Hematopoietic multipotent progenitor cell treated with erythropoietin and hydrocortisone succinate and interleukin-3 and kit ligand, for 8 days (in vitro differentiated cells): ENCODE measurements around the gene CCDC171.

ENCODE experiments used
- DNase-seq: peaks from one replicate; pipeline ENCODE4 v3.0.0-alpha.2; 2015

CCDC171 gene

DNA sequence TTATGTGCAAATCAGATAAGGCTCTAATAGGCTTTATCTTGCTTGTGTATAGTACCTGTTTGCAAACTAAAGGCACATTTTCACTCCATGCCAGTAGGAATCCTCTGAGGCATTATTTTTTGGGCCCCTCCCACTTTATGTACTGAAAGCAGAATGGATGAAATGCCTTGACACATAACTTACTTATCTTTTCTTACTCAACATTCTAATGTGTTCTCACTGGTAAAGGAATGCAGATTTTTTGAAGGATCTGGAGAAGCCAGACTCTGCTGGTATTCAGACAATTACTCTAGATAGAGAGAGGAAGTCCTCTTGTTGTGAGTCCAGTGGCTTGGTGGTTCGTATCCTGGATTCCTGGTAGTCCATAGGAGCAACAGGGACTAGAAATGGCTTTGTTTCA, 336.7 kb downstream of the CCDC171 start:
- DNase-seq = no peak

DNA sequence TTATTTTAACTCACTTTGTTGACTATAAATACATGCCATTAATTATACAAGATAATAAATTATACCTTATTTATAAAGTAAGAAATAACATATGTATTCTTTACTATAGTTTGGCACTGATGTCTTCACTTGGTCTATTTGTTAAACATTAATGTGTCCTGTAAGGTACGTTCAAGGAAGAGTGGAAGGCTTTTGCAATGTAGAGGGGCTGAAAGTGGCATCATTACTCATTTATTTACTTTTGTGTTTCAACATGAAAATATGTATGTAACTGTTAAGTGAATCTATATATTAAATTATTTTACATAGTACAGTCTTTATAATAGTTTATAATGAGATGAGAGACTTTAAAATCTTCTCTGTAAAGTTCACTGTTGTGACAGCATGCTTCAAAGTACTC, 348.7 kb downstream of the CCDC171 start:
- DNase-seq = no peak

DNA sequence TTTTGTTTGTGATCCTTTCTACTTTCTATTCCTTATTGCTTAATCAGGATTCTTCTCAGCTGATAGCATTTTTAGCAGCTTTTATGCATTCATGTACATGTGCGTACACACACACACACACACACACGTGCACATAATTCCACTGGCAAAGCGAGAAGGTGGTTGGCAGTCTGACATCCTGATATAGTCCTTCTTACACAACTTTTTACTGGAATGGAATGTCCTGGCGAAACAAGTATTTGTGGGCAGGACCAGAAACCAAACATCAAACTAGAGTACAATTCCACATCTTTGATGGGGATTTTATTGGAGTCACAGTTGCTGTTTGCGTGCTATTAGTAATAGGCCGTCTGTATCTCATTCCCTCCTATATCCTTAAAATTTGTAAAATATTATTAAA, 356.5 kb downstream of the CCDC171 start:
- DNase-seq = no peak

DNA sequence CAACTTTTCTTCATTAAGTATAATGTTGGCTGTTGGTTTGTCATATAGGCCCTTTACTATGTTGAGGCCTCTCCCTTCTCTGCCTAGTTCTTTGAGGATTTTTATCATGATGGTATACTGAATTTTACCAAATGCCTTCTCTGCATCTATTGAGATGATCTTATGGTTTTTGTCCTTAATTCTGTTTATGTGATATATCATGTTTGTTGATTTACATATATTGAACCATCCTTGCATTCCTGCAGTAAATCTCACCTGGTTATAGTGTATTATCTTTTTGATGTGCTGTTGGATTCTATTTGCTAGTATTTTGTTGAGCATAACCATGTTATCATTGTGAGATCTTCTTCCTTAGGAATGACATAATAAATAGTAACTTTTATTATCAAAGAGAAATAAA, 362.9 kb downstream of the CCDC171 start:
- no peak for DNase-seq

DNA sequence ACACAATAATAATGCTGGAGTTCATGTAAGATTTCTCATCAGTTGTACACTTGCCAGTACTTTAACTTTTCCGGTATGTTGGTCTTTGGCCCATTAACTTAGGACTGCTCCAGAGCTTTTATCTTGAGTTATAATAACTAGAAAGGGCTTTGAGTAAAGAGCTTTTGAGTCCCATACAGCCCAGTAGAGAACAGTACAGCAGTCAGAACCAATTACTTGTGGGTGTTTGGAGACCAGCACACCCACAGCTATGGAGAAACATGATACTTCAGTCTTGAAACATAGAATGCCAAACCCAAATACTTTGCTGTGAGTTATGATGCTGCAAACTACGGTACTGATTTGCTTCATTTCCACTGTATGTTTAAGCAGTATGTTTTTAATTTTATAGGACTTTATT, 374.3 kb downstream of the CCDC171 start:
- no peak for DNase-seq

DNA sequence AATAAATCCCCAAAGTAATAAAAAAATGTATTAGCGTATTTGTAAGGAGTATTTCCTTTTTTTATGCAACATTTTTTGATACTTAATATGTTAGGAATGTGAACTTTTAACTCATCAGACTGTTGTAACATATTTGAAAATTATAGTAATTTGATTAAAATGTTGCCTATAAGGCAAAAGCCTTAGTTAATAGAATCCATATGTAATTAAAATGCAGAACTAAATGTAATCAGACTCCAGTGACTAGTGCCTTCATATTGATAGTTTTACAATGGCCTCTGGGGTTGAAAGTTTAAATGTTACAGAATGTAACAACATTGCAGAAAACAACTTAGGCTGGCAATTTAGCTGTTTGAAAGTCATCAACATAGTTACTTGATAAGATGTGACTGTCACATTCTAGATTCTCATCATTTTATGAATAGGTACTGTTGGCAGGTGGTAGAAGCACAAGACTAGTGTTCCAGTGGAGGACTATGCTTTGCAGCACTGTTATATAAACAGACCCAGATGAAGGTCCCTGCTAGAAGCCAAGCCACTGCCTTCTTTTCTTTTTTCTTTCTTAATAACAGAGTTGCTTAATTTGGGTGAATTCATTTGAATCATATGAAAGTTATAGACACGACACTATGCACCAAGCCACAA, 382.9 kb downstream of the CCDC171 start:
- DNase-seq = no peak

DNA sequence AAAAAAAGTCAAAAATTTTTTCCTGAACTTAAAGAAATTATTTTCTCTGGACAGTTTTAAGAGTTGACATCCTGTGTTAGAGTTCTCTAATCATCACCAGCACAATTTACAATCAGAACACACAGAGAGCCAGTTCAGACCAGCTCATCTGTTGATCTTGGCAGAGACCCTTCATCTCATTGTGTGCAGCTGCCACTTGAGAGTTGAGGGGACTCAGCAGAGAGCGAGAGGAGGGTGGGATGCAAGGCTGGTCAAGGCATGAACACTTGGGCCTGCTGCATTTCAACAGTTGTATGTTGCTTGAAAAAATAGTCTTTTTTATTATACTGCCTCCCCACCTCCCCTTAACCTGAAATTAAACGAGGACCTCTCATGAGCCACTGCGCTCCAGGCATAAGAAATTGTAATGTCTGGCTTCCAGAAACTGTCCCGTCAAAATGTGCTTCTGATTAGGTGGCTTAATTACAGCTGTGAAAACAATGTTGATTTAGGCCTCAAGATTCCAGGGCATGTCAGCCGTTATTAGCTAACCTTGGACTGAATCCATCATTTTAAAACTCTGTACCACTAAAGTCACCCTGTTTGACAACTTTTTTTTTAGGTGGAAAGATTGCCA, 383.6 kb downstream of the CCDC171 start:
- DNase-seq = no peak

DNA sequence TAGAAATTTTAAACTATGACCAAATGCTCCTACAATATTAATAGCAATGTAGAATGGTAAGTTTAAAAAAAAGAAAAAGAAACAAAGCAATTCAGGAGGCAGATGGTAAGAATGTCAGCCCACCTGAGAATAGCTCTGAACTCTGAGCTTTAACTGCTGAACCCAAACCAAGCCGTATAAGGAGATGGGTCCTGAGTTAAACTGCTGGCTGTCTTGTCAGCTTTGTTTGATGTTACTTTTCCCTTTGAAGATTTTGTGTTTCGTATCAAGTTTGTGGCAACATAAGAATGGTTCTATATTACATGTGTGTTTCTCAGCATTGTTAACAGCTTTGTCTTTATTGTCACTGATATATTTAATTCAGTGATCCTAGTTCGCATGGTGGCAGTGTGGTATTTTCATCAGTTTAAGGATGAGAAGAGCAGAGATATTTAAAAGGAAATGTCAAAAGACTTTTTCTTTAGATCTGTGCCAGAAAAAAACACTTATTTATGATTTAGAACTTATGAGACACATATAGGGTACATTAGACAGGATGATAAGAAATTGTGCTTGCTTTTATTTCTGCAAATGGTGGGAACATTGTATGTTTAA, 390.1 kb downstream of the CCDC171 start:
- no peak for DNase-seq

DNA sequence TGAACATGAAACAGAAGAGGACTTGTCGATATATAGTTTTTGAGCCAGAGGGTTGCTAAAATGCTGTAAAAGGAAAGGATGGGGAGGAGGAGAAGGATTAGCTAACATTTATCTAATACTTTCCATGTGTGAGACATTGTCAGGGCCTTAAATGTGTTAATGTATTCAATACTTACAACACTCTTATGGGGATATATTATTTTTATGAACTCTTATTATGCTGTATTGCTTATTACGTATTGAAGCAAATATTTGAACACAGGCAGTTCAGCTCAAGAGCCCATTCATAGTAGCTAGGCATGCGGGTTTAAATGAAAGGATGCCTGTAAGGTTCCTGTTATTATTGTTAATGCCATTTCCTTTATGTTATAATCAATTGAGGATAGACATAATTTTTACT, 391.5 kb downstream of the CCDC171 start:
- no peak for DNase-seq

DNA sequence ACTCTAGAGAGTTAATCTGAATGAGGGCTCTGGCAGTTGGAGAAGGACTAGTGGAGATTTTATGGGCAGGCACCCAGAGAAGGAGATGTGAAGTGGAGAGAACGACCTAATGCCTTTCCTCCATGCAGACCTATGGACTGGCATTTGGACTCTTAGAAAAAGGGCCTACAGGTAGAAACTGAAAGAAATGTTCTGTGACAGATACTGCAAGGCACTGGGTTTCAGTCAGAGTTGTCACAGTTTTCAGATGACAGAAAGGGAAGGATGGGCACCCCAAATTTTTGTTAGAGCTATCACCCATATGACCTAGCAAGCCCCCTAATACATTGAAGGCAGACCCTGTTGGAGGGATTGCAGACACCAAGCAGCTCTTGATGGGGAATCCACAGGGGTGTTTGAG, 406.8 kb downstream of the CCDC171 start:
- DNase-seq = no peak

DNA sequence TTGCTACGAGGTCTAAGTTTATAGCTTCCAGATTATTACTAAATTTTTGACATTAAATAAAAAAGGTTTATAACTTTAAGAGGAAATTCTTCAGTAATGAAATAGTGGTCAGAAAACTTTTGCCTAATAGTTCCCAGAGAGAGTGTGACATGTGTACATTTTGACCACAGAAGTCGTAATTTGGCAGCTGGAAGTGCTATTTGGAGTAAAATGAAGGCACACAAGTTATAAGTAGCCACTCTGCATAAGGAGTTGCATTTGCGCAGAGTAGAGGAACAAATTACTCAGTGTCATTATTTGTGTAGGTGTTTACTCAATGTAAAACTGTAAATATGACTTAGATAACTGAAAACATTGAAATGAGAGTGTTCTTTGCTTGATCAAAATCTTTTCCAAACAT, 408.4 kb downstream of the CCDC171 start:
- no peak for DNase-seq

DNA sequence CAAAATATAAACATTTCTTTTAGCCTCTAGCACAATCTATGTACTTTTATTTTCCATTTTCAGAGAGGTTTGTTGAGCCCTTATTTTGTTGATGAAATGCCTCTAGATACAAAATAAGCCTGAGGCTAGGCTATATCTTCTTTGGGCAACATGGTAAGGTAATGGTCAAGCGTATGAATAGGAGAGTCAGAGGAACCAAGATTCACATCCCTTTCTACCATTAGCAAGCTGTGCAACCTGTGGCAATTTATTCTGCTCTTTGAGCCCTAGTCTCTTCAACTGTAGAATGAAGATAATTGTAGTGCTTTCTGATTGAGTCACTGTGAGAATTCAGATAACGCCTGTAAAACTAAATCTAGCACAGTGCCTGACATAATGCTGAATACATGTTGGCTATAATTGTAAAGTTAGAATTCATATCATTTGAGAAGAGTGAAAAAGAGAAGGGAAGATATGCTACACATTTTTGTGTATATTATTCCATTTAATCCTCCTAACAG, 412.5 kb downstream of the CCDC171 start:
- no peak for DNase-seq

DNA sequence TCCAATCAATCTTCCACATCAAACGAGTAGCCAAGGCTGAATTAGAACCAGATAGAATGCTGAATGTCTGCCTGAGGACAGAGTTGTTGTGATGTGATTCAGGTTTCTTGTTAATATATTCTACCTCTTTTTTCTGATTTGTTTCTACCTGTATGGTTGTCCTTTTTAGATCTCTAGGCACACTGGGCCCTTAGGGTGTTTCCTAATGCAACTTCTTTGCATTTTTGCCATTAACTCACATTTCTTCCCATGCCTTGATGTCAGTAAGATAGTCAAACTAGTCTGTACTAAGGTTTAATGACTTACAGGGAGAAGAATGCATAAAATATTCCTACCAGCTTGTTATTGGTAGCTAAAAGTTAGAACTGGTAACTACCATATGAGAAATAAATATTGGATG, 413.6 kb downstream of the CCDC171 start:
- no peak for DNase-seq

DNA sequence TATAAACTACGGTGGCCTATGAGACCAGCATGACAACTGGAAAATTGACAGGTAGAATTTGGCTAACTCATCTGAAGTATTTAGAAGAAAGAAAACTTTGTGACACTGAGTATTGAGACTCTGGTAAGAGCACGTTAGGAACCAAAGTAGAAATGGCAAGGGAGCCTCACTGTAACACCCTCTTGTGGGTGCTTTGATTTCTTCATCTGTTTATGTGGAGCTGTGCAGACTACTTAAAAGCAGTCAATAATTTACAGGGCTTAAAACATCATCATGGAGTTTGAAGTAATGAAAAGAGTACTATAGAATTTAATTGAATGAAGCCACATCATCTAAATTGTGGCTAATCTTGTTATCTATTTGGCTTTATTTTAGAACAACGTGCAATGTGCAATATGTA, 414.2 kb downstream of the CCDC171 start:
- no peak for DNase-seq

DNA sequence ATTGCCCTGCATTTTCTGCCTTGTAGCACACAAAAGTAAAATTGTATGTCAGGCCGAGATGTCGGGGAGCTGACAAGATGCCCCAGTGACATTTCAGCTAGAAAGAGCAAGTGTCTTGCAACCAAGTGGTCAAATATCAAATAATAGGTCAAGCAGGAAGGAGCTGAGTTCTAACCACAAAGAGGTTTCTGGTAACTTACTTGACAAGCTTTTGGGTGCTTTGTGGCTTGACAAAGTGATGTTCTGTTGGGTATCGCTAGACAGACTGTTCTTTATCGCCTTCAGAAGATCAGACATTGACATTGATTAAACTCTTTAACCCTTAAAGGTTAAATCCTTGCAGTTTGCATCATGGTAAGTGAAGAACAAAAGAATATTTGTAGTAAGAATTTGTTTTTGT, 419.9 kb downstream of the CCDC171 start:
- no peak for DNase-seq

DNA sequence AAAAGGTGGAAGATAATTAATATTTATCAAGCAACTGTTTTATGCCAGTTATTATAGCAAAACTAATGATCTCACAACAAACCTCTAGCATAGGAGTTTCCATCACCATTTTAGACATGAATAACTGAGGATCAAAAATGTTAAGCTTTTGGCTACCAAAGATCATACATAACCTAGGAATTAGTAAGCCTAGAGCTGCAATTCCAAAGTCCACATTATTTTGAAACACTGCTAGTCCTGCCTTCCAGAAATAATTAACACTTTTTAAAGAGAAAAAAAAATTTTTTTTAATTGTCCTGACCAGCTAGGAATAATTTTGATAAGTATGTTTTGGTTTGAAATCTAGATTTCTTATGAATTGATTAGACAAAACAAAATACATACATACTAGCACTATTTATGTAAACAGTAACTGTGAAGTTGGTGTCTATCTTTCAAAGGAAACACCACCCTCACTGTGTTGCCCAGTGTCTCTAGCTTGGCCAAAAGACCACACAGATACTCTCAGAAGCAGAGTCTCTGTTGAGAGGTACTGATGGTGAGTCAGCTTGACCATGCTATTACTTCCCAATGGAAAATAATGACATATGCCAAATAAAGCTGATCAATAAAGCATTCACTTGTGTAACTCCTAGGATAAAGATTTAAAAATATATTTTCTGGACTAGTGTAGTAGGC, 422.4 kb downstream of the CCDC171 start:
- no peak for DNase-seq

DNA sequence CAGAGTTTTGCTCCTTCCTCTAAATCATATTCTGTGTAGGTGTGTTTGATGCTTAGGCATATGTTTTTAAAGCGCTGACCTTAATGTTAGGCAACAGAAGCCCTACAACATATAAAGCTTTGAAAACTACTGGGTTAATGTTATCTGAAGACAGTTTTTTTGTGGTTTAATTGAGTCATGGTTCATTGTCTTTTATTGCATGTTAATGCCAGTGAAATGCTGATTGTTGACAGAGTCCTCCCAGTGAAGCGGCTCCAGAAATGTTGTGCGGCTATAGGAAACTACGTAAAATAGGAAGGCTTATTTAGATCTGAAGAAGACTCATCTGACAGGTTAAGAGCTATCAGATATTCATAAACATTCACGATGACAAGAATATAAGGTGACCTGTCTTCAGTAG, 424.6 kb downstream of the CCDC171 start:
- DNase-seq = no peak

DNA sequence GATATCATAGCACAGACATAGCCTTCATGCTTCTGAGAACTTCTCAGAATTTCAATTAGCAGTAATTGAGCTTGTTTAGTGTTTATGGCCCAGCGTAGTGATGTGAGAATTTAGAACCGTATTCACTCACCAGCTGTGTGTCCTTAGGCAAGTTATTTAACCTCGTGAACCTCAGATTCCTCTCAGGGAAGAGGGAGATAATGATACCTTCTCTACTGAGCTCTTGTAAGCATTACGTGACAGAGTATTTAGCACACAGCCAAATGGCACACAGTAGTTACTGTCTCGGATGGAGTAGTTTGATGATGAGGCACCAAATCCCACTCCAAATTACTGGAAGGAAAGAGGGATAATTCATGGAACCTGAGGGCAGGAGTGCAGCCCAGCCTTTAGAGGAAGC, 429.3 kb downstream of the CCDC171 start:
- no peak for DNase-seq

DNA sequence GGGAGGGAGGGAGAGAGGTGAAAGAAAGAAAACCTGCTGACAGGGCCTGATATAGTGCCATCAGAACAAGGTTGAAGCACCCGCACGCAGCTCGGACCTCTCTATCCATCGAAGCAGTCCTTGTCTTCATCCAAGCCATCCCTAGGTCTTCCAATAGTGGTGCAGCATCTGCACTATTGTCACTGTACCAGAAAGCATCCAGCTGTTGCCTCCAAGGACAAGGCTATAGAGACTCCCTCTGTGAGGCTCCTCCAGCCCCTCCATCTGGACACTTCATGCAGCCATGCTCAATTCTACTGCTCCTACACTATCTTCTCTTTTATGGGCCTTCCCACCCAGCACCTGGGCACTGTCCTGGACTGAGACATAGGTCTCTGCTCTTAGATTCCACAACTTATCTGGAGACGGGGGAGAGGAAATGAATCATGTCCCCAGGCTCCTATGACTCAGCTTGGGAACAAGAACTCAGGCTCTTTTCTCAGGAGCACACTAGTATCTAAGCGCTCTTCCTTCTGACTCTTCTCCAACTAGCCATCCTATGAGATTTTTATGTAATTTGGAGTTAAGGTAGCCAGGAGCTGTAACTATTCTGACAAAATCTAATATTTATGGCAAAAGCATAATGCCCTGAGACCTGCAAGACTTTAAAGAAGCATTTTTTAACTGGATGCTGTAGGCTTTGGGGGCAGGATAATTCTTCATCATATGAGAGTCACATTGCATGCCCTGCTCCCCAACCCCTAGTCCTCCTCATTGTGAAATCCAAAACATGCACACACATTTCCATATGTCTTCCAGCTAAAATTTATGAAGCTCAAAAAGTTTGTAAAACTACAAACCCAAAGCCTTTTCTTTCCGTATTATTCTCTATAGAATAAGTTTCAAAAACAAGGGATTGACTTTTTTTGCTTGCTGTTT, 446.8 kb downstream of the CCDC171 start:
- no peak for DNase-seq

DNA sequence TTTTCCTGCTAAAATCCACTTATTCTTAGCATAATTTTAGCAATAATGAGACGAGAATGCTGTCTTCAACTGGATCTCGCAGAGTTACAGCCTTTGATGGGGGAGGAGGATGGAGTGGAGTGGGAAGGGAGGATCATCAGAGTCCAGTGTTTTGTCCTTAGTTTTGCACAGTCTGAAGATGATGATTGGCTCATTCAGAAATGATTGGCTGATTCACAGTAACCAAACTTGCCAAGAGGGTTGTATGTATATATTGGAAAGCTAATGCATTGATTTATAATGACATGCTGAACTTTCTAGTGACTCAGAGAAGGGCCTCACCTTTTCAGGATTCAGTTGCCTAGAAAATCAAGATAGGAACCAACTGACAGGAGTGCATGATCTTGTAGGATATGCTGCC, 448.0 kb downstream of the CCDC171 start:
- no peak for DNase-seq

DNA sequence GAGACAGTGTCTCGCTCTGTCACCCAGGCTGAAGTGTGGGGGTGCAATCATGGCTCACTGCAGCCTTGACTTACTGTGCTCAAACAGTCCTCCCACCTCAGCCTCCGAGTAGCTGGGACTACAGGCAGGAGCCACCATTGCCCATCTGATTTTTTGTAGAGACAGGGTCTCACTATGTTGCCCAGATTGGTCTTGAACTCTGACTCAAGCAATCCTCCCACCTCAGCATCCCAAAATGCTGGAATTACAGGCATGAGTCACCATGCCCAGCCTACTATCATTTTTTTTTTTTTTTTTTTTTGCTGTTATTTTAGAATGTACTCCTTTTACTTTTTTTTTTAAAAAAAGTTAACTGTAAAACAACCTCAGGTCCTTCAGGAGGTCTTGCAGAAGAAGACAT, 449.0 kb downstream of the CCDC171 start:
- DNase-seq = no peak

DNA sequence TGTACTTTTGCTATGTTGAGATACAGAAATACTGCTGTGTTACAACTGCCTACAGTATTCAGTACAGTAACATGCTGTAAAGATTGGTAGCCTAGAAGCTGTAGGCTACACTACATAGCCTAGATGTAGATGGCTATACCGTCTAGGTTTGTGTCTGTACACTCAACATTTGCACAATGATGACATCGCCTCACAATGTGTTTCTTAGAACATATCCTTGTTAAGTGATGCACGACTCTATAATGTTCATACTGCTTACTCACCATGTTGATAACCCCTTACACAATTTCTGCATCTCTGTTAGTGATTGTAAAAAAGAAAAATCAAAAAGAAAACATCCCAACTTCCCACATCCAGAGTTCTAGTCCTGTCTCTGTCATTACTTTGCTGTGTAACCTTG, 450.0 kb downstream of the CCDC171 start:
- no peak for DNase-seq

DNA sequence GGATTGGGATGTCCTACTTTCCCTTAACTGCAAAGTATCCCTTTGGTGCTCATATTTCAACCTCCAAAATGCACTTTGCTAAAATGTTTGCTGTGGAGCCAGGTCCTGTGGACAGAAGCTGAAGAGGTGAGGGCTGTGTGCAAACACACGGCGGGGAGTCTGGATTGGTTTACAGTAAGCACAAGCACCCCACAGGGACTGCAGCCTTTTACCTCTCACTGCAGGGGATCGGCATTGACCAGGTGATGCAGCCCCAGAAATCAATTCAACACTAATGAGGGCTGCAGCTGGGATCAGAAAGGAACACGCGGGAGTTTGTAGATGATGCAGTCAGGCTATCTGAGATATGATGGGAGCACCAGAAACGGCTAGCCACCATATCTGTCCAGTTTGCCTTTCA, 450.9 kb downstream of the CCDC171 start:
- no peak for DNase-seq
